ENCODE results near the gene GAS7.

GAS7 gene

GRCh38 chr17:10200016-10200415 is 1.6 kb upstream of the GAS7 start:
- FAIRE-seq, result no peak

GRCh38 chr17:10197721-10198508 is 491 bp downstream of the GAS7 start:
- no peak for FAIRE-seq

GRCh38 chr17:10197362-10197720 is 1.1 kb downstream of the GAS7 start:
- FAIRE-seq, result no peak

GRCh38 chr17:10196941-10197340 is 1.5 kb downstream of the GAS7 start:
- no peak for FAIRE-seq

- no peak for FAIRE-seq
These were observed 2.0 kb downstream of the GAS7 start for GRCh38 chr17:10196384-10196895.

- FAIRE-seq, result no peak
These were observed 3.2 kb downstream of the GAS7 start for GRCh38 chr17:10195090-10195805.

- FAIRE-seq, result no peak
These were observed 4.8 kb downstream of the GAS7 start for GRCh38 chr17:10193632-10194031.

GRCh38 chr17:10192972-10193371 is 5.4 kb downstream of the GAS7 start:
- no peak for FAIRE-seq

- FAIRE-seq, result no peak
These were observed 5.9 kb downstream of the GAS7 start for GRCh38 chr17:10192461-10192860.

- FAIRE-seq, result no peak
These were observed 10.9 kb downstream of the GAS7 start for GRCh38 chr17:10187456-10187855.

- FAIRE-seq, result no peak
These were observed 11.5 kb downstream of the GAS7 start for GRCh38 chr17:10186771-10187410.

- no peak for FAIRE-seq
These were observed 14.2 kb downstream of the GAS7 start for GRCh38 chr17:10183931-10184930.

GRCh38 chr17:10182785-10183184 is 15.6 kb downstream of the GAS7 start:
- FAIRE-seq, result no peak

GRCh38 chr17:10178506-10178991 is 19.9 kb downstream of the GAS7 start:
- no peak for FAIRE-seq

GRCh38 chr17:10177913-10178505 is 20.4 kb downstream of the GAS7 start:
- FAIRE-seq, result no peak

GRCh38 chr17:10177131-10177912 is 21.1 kb downstream of the GAS7 start:
- no peak for FAIRE-seq

GRCh38 chr17:10173913-10174312 is 24.5 kb downstream of the GAS7 start:
- no peak for FAIRE-seq

GRCh38 chr17:10172778-10173177 is 25.6 kb downstream of the GAS7 start:
- FAIRE-seq, result no peak

GRCh38 chr17:10172241-10172741 is 26.1 kb downstream of the GAS7 start:
- no peak for FAIRE-seq

- FAIRE-seq, result no peak
These were observed 26.8 kb downstream of the GAS7 start for GRCh38 chr17:10171581-10171981.

- no peak for FAIRE-seq
These were observed 27.3 kb downstream of the GAS7 start for GRCh38 chr17:10171122-10171571.

Measured in endometrium (tissue), 2 donors.